Activated CD8-positive, alpha-beta T cell treated with anti-CD3 and anti-CD28 coated beads, Interleukin-2, amount 10 ng/mL, durations not matched to agents 7 days and 5 days (primary cell): Measurements from ENCODE around the gene ABCB8. TPM values are rescaled to one million over a fixed set of nuclear protein-coding genes. Genes with fewer than 3 reads are reported as not detected.
"Not testable (repeated sequence)": the region's sequence is repeated elsewhere in the genome, so short reads cannot be mapped to it uniquely, and the experiment has no call there.

ENCODE experiments used
- ATAC-seq: fragments of 150-1000 bp; cut with Tn5 transposase; one replicate; pipeline ENCODE4 v1.10.0; 2021; ENCODE audit warnings: moderate library complexity
- CTCF ChIA-PET: fragments of 350-600 bp; sonication (Branson Sonifier 250); formaldehyde crosslinking; loops from one replicate; lab custom pipeline; 2021; ENCODE audit warnings: antibody characterized with exemption; lab: Charles Lee
- POLR2A ChIA-PET: fragments of 350-600 bp; sonication (Branson Sonifier 250); formaldehyde crosslinking; loops from one replicate; lab custom pipeline; 2021; ENCODE audit warnings: antibody characterized with exemption; lab: Charles Lee
- DNase-seq: peaks from one replicate; pipeline ENCODE4 v3.0.0-alpha.2; 2020
- H3K27ac Mint-ChIP-seq: one replicate; pipeline ENCODE4 v1.8.0; 2021; ENCODE audit warnings: mild to moderate bottlenecking, mixed read lengths
- H3K27me3 Mint-ChIP-seq: one replicate; pipeline ENCODE4 v1.8.0; 2021; ENCODE audit warnings: low read depth, mixed read lengths
- H3K36me3 Mint-ChIP-seq: one replicate; pipeline ENCODE4 v1.8.0; 2021; ENCODE audit warnings: low read depth, mixed read lengths
- H3K4me1 Mint-ChIP-seq: one replicate; pipeline ENCODE4 v1.8.0; 2021; ENCODE audit warnings: low read depth, mixed read lengths
- H3K4me3 Mint-ChIP-seq: one replicate; pipeline ENCODE4 v1.8.0; 2021; ENCODE audit warnings: mild to moderate bottlenecking, mixed read lengths
- H3K9me3 Mint-ChIP-seq: one replicate; pipeline ENCODE4 v1.8.0; 2022; ENCODE audit warnings: mixed read lengths; ENCODE audit not compliant: insufficient read depth
- total RNA-seq, 2 experiments: library from RNA; stranded (reverse); gene quantifications; one replicate each; pipeline ENCODE4 v1.2.3, GENCODE V29; 2021

The ABCB8 gene
- total RNA-seq, 2 experiments from 2014 or later, result 48.0 to 49.5 TPM

GRCh38 chr7:151009327-151010036 is 18.8 kb upstream of the ABCB8 start:
- ChIA-PET POLR2A (interaction anchor here (1.4 to 1.5 kb wide), 2 partner anchors 9 to 19 kb away, joined by 3 read pairs; partner anchors contain the start of gene ABCB8), CTCF (interaction anchor here (1.0 to 6.4 kb wide), 10 partner anchors 9 to 111 kb away, joined by 4 to 50 read pairs (median 11); partner anchors contain the start of gene ABCB8)
- Mint-ChIP-seq H3K27me3 (no peaks in the 10 kb centered on the region), H3K4me1 (peaks cover 69% of the 10 kb centered on the region), H3K36me3 (peaks cover 2% of the 10 kb centered on the region), H3K27ac (peak overlapping the region; percentile 49), H3K9me3 (no peaks in the 10 kb centered on the region), H3K4me3 (peak overlapping the region; percentile 76)
- DNase-seq (no peak), ATAC-seq (no peak)

DNA sequence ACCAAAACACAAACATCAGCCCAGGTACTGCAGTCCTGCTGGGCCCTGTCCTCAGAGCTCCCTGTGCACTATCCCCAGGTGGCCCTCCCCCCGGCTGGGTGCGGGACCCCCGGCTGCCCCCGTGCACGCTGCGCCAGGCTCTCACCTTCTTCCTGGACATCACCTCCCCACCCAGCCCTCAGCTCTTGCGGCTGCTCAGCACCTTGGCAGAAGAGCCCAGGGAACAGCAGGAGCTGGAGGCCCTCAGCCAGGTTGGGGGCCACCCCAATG is 18.3 kb upstream of the ABCB8 start:
- H3K36me3 Mint-ChIP-seq, result peaks cover 4% of the 10 kb centered on the region
- peak overlapping the region; percentile 57 for H3K4me3 Mint-ChIP-seq
- peak overlapping the region; percentile 91 for H3K27ac Mint-ChIP-seq
- ChIA-PET CTCF (interaction anchor here (1.0 to 6.4 kb wide), 8 partner anchors 8 to 112 kb away, joined by 4 to 50 read pairs (median 10); partner anchors contain the start of gene ABCB8), POLR2A (interaction anchor here (0.7 to 1.5 kb wide), 2 partner anchors 18 to 222 kb away, joined by 3 read pairs; partner anchors contain the start of genes ABCB8 and CHPF2)
- no peaks in the 10 kb centered on the region for H3K27me3 Mint-ChIP-seq
- peaks cover 74% of the 10 kb centered on the region for H3K4me1 Mint-ChIP-seq
- no peak for ATAC-seq
- DNase-seq, result no peak
- no peaks in the 10 kb centered on the region for H3K9me3 Mint-ChIP-seq

- CTCF ChIA-PET, result interaction anchor here (0.8 to 6.4 kb wide), 14 partner anchors 8 to 132 kb away, joined by 3 to 50 read pairs (median 5); partner anchors contain the start of gene ABCB8
- peak; percentile 59 for DNase-seq
- POLR2A ChIA-PET, result interaction anchor here (0.7 to 1.5 kb wide), 3 partner anchors 12 to 222 kb away, joined by 3 read pairs; partner anchors contain the start of genes ABCB8 and CHPF2
- ATAC-seq, result peak; percentile 15
- H3K4me3 Mint-ChIP-seq, result peak overlapping the region; percentile 57
- H3K36me3 Mint-ChIP-seq, result peaks cover 9% of the 10 kb centered on the region
- no peaks in the 10 kb centered on the region for H3K27me3 Mint-ChIP-seq
- H3K4me1 Mint-ChIP-seq, result peaks cover 79% of the 10 kb centered on the region
- H3K27ac Mint-ChIP-seq, result peak overlapping the region; percentile 91
- H3K9me3 Mint-ChIP-seq, result no peaks in the 10 kb centered on the region
Observed at GRCh38 chr7:151010307-151011096, 17.7 kb upstream of the ABCB8 start.

GRCh38 chr7:151011097-151011409 is 17.2 kb upstream of the ABCB8 start:
- Mint-ChIP-seq H3K27ac (peak overlapping the region; percentile 91), H3K27me3 (no peaks in the 10 kb centered on the region), H3K9me3 (no peaks in the 10 kb centered on the region), H3K4me3 (peak overlapping the region; percentile 57), H3K36me3 (peaks cover 9% of the 10 kb centered on the region), H3K4me1 (peaks cover 82% of the 10 kb centered on the region)
- ChIA-PET CTCF (interaction anchor here (0.8 to 6.4 kb wide), 12 partner anchors 9 to 132 kb away, joined by 3 to 35 read pairs (median 5); partner anchors contain the start of gene ABCB8), POLR2A (interaction anchor here (0.8 kb wide), 1 partner anchor 11 kb away, joined by 3 read pairs; no protein-coding TSS in a partner anchor)
- ATAC-seq (no peak), DNase-seq (no peak)

DNA sequence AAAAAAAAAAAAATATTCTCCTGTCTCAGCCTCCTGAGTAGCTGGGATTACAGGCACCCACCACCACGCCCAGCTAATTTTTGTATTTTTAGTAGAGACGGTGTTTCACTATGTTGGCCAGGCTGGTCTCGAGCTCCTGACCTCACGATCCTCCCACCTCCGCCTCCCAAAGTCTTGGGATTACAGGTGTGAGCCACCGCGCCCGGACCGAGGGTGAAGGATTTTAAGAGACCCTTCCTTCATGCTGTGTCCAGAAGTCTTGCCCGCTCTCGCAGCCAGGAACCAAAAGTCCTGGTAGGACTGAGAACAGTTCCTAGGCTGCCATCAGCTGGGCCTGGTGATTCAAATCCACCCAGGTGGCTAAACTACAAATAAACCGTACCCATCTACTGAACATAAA is 16.6 kb upstream of the ABCB8 start:
- peak overlapping the region; percentile 3 for H3K4me3 Mint-ChIP-seq
- H3K27me3 Mint-ChIP-seq, DNase-seq, POLR2A ChIA-PET, H3K9me3 Mint-ChIP-seq, ATAC-seq: not testable (repeated sequence)
- H3K4me1 Mint-ChIP-seq, result peaks cover 86% of the 10 kb centered on the region
- peaks cover 11% of the 10 kb centered on the region for H3K36me3 Mint-ChIP-seq
- H3K27ac Mint-ChIP-seq, result peak overlapping the region; percentile 84
- CTCF ChIA-PET, result interaction anchor here (1.0 to 5.3 kb wide), 7 partner anchors 10 to 133 kb away, joined by 3 to 23 read pairs (median 5); partner anchors contain the start of gene ABCB8

- H3K9me3 Mint-ChIP-seq, result no peaks in the 10 kb centered on the region
- peak overlapping the region; percentile 84 for H3K27ac Mint-ChIP-seq
- H3K36me3 Mint-ChIP-seq, result peaks cover 11% of the 10 kb centered on the region
- ATAC-seq (no peak), DNase-seq (no peak)
- peak overlapping the region; percentile 23 for H3K4me3 Mint-ChIP-seq
- ChIA-PET POLR2A (no interaction called here), CTCF (interaction anchor here (0.7 to 3.2 kb wide), 5 partner anchors 8 to 49 kb away, joined by 3 to 14 read pairs (median 5); partner anchors contain the start of gene ABCB8)
- no peaks in the 10 kb centered on the region for H3K27me3 Mint-ChIP-seq
- H3K4me1 Mint-ChIP-seq, result peaks cover 89% of the 10 kb centered on the region
Observed at GRCh38 chr7:151012031-151012692, 16.1 kb upstream of the ABCB8 start.

- ATAC-seq (no peak), DNase-seq (no peak)
- Mint-ChIP-seq H3K9me3 (no peaks in the 10 kb centered on the region), H3K27me3 (peaks cover 3% of the 10 kb centered on the region), H3K4me1 (peaks cover 89% of the 10 kb centered on the region), H3K36me3 (peaks cover 11% of the 10 kb centered on the region), H3K4me3 (peak overlapping the region; percentile 31), H3K27ac (peak overlapping the region; percentile 14)
- POLR2A ChIA-PET, result no interaction called here
- CTCF ChIA-PET, result interaction anchor here (1.0 kb wide), 1 partner anchor 15 kb away, joined by 3 read pairs; the partner anchor contains the start of gene ABCB8
Observed at GRCh38 chr7:151012911-151013347, 15.3 kb upstream of the ABCB8 start.

GRCh38 chr7:151013356-151013732 is 14.9 kb upstream of the ABCB8 start:
- no peak for DNase-seq
- Mint-ChIP-seq H3K36me3 (peaks cover 13% of the 10 kb centered on the region), H3K27ac (no peak overlapping the region), H3K4me3 (no peak overlapping the region), H3K27me3 (peaks cover 7% of the 10 kb centered on the region), H3K9me3 (no peaks in the 10 kb centered on the region), H3K4me1 (peaks cover 89% of the 10 kb centered on the region)
- POLR2A ChIA-PET, result no interaction called here
- no peak for ATAC-seq
- CTCF ChIA-PET, result interaction anchor here (0.7 to 1.7 kb wide), 4 partner anchors 15 to 115 kb away, joined by 3 to 6 read pairs (median 4); partner anchors contain the start of gene ABCB8

DNA sequence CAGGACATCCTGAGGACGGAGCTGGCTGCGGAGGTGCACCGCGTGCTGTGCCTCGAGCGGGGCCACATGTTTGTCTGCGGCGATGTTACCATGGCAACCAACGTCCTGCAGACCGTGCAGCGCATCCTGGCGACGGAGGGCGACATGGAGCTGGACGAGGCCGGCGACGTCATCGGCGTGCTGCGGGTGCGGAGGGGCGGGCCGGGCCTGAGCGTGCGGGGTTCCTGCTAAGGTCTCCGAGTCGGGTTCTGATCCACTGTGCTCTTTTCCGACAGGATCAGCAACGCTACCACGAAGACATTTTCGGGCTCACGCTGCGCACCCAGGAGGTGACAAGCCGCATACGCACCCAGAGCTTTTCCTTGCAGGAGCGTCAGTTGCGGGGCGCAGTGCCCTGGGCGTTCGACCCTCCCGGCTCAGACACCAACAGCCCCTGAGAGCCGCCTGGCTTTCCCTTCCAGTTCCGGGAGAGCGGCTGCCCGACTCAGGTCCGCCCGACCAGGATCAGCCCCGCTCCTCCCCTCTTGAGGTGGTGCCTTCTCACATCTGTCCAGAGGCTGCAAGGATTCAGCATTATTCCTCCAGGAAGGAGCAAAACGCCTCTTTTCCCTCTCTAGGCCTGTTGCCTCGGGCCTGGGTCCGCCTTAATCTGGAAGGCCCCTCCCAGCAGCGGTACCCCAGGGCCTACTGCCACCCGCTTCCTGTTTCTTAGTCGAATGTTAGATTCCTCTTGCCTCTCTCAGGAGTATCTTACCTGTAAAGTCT is 14.3 kb upstream of the ABCB8 start:
- H3K27ac Mint-ChIP-seq, result peak overlapping the region; percentile 94
- CTCF ChIA-PET, result interaction anchor here (0.7 to 1.7 kb wide), 4 partner anchors 14 to 116 kb away, joined by 3 to 6 read pairs (median 4); partner anchors contain the start of gene ABCB8
- H3K36me3 Mint-ChIP-seq, result peaks cover 14% of the 10 kb centered on the region
- peaks cover 11% of the 10 kb centered on the region for H3K27me3 Mint-ChIP-seq
- ATAC-seq (peak; percentile 67), DNase-seq (peak; percentile 95)
- H3K4me3 Mint-ChIP-seq, result peak overlapping the region; percentile 78
- H3K4me1 Mint-ChIP-seq, result peaks cover 88% of the 10 kb centered on the region
- H3K9me3 Mint-ChIP-seq, result no peaks in the 10 kb centered on the region
- POLR2A ChIA-PET, result interaction anchor here (0.9 kb wide), 1 partner anchor 45 kb away, joined by 3 read pairs; the partner anchor contains the start of gene SLC4A2

DNA sequence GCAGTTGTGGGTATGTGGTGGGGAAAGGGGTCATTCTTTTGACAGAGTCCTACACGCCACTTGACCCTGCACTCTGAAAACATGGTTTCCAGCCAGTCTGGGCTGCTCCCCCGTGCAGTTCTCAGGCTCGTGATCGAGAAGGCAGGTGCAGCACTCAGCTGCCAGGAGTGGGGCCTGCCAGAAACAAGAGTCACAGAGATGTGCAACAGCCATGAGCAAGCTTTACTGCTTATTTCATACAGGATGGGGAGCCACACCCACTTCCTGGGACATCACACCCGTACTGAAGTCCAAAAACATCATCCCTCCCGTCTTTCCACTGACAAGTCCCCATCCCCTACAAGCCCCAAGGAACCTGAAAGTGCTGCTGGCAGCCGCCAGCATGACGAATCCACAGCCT is 13.3 kb upstream of the ABCB8 start:
- no peak for ATAC-seq
- Mint-ChIP-seq H3K9me3 (no peaks in the 10 kb centered on the region), H3K27ac (peak overlapping the region; percentile 94), H3K4me1 (peaks cover 88% of the 10 kb centered on the region), H3K4me3 (peak overlapping the region; percentile 78), H3K27me3 (peaks cover 16% of the 10 kb centered on the region), H3K36me3 (peaks cover 14% of the 10 kb centered on the region)
- ChIA-PET POLR2A (interaction anchor here (0.7 kb wide), 1 partner anchor 13 kb away, joined by 3 read pairs; the partner anchor contains the start of gene ABCB8), CTCF (interaction anchor here (1.2 to 1.7 kb wide), 2 partner anchors 25 to 52 kb away, joined by 3 to 4 read pairs; no protein-coding TSS in a partner anchor)
- peak; percentile 58 for DNase-seq
